Measurements from ENCODE around the gene XRCC6. TPM values are rescaled to one million over a fixed set of nuclear protein-coding genes. Genes with fewer than 3 reads are reported as not detected.
"Not testable (repeated sequence)": the region's sequence is repeated elsewhere in the genome, so short reads cannot be mapped to it uniquely, and the experiment has no call there.

Gene XRCC6
- total RNA-seq, 1 donor from 2014 or later, result 279 TPM

GRCh38 chr22:41648432-41648831, 27.3 kb downstream of the XRCC6 start:
- intact Hi-C loops (cut with micrococcal nuclease), result no loop called here

- intact Hi-C loops (cut with micrococcal nuclease), result no loop called here
Measured at GRCh38 chr22:41650229-41650628, 29.1 kb downstream of the XRCC6 start.

GRCh38 chr22:41650821-41651220, 29.7 kb downstream of the XRCC6 start:
- intact Hi-C loops (cut with micrococcal nuclease), result no loop called here

- intact Hi-C loops (cut with micrococcal nuclease), result no loop called here
Measured at GRCh38 chr22:41654322-41654721, 33.2 kb downstream of the XRCC6 start.

GRCh38 chr22:41656556-41656955, 35.5 kb downstream of the XRCC6 start:
- intact Hi-C loops (cut with micrococcal nuclease), result no loop called here

GRCh38 chr22:41657709-41658108, 36.6 kb downstream of the XRCC6 start:
- intact Hi-C loops (cut with micrococcal nuclease), result no loop called here

GRCh38 chr22:41658869-41659268, 37.8 kb downstream of the XRCC6 start:
- intact Hi-C loops (cut with micrococcal nuclease), result no loop called here

GRCh38 chr22:41659941-41660340, 38.8 kb downstream of the XRCC6 start:
- intact Hi-C loops (cut with micrococcal nuclease), result no loop called here

GRCh38 chr22:41660416-41660815, 39.3 kb downstream of the XRCC6 start:
- intact Hi-C loops (cut with micrococcal nuclease), result no loop called here

- intact Hi-C loops (cut with micrococcal nuclease), result no loop called here
Measured at GRCh38 chr22:41661088-41661487, 40.0 kb downstream of the XRCC6 start.

- intact Hi-C loops (cut with micrococcal nuclease), result no loop called here
Measured at GRCh38 chr22:41661713-41662112, 40.6 kb downstream of the XRCC6 start.

- intact Hi-C loops (cut with micrococcal nuclease), result not testable (repeated sequence)
Measured at GRCh38 chr22:41663594-41663993, 42.5 kb downstream of the XRCC6 start.

GRCh38 chr22:41664490-41664889, 43.4 kb downstream of the XRCC6 start:
- intact Hi-C loops (cut with micrococcal nuclease), result no loop called here

- intact Hi-C loops (cut with micrococcal nuclease), result no loop called here
Measured at GRCh38 chr22:41664951-41665350, 43.9 kb downstream of the XRCC6 start.

GRCh38 chr22:41668971-41669911, 48.1 kb downstream of the XRCC6 start:
- intact Hi-C loops (cut with micrococcal nuclease), result no loop called here

GRCh38 chr22:41672096-41672495, 51.0 kb downstream of the XRCC6 start:
- intact Hi-C loops (cut with micrococcal nuclease), result not testable (repeated sequence)

- intact Hi-C loops (cut with micrococcal nuclease), result no loop called here
Measured at GRCh38 chr22:41672780-41673509, 51.9 kb downstream of the XRCC6 start.

- intact Hi-C loops (cut with micrococcal nuclease), result no loop called here
Measured at GRCh38 chr22:41674846-41675340, 53.8 kb downstream of the XRCC6 start.

GRCh38 chr22:41676134-41676533, 55.0 kb downstream of the XRCC6 start:
- intact Hi-C loops (cut with micrococcal nuclease), result no loop called here

- intact Hi-C loops (cut with micrococcal nuclease), result loop anchor here (1.0 kb wide), 2 partner anchors 15 to 395 kb away; partner anchors contain the start of gene RANGAP1
Measured at GRCh38 chr22:41681616-41682015, 60.5 kb downstream of the XRCC6 start.

- intact Hi-C loops (cut with micrococcal nuclease), result loop anchor here (1.0 kb wide), 2 partner anchors 16 to 396 kb away; partner anchors contain the start of gene RANGAP1
Measured at GRCh38 chr22:41682033-41682807, 61.1 kb downstream of the XRCC6 start.

All from T-helper 1 cell treated with Interleukin-12 subunit alpha and Interleukin-12 subunit beta and Interleukin-4 antibody, amounts not matched to agents 30 ng/mL and 1 ng/mL, for 36 hours (primary cell).